SHP77 (cell line): ENCODE data around the gene KSR2.

Experiments used
- DNase-seq, 2 experiments: peaks; one replicate each; lab custom pipeline; 2025; lab: John Stamatoyannopoulos, UW

KSR2 gene

GRCh38 chr12:117577122-117577657 lies 391.6 kb downstream of the KSR2 start:
- no peak for DNase-seq

GRCh38 chr12:117576053-117576452 lies 392.7 kb downstream of the KSR2 start:
- DNase-seq: no peak

GRCh38 chr12:117574655-117575054 lies 394.1 kb downstream of the KSR2 start:
- no peak for DNase-seq

GRCh38 chr12:117572755-117573154 lies 396.0 kb downstream of the KSR2 start:
- no peak for DNase-seq

GRCh38 chr12:117571321-117571720 lies 397.5 kb downstream of the KSR2 start:
- DNase-seq: no peak

- no peak for DNase-seq
These were observed 398.2 kb downstream of the KSR2 start for GRCh38 chr12:117570608-117571007.

GRCh38 chr12:117567644-117568216 lies 401.1 kb downstream of the KSR2 start:
- DNase-seq: no peak

GRCh38 chr12:117564881-117565280 lies 403.9 kb downstream of the KSR2 start:
- no peak for DNase-seq

- DNase-seq: no peak
These were observed 405.1 kb downstream of the KSR2 start for GRCh38 chr12:117563706-117564105.

- no peak for DNase-seq
These were observed 405.8 kb downstream of the KSR2 start for GRCh38 chr12:117563007-117563406.

- no peak for DNase-seq
These were observed 406.8 kb downstream of the KSR2 start for GRCh38 chr12:117561990-117562389.

- DNase-seq: no peak
These were observed 408.8 kb downstream of the KSR2 start for GRCh38 chr12:117559978-117560377.

- no peak for DNase-seq
These were observed 412.9 kb downstream of the KSR2 start for GRCh38 chr12:117555889-117556288.

GRCh38 chr12:117552971-117553370 lies 415.8 kb downstream of the KSR2 start:
- no peak for DNase-seq

GRCh38 chr12:117551665-117552064 lies 417.1 kb downstream of the KSR2 start:
- no peak for DNase-seq

GRCh38 chr12:117547209-117547608 lies 421.6 kb downstream of the KSR2 start:
- DNase-seq: no peak

GRCh38 chr12:117545216-117545615 lies 423.6 kb downstream of the KSR2 start:
- DNase-seq: no peak

GRCh38 chr12:117540011-117540410 lies 428.8 kb downstream of the KSR2 start:
- no peak for DNase-seq

- no peak for DNase-seq
These were observed 429.9 kb downstream of the KSR2 start for GRCh38 chr12:117538926-117539325.

- DNase-seq: no peak
These were observed 430.6 kb downstream of the KSR2 start for GRCh38 chr12:117538032-117538690.

- no peak for DNase-seq
These were observed 435.1 kb downstream of the KSR2 start for GRCh38 chr12:117533687-117534086.

- DNase-seq: no peak
These were observed 438.0 kb downstream of the KSR2 start for GRCh38 chr12:117530796-117531195.

- DNase-seq: no peak
These were observed 440.3 kb downstream of the KSR2 start for GRCh38 chr12:117528538-117528937.

- no peak for DNase-seq
These were observed 441.3 kb downstream of the KSR2 start for GRCh38 chr12:117527479-117527855.
